ENCODE measurements around the gene IDH3A. TPM values are rescaled to one million over a fixed set of nuclear protein-coding genes. Genes with fewer than 3 reads are reported as not detected.

Gene IDH3A
- polyA plus RNA-seq, 1 experiment: 49.3 TPM

DNA sequence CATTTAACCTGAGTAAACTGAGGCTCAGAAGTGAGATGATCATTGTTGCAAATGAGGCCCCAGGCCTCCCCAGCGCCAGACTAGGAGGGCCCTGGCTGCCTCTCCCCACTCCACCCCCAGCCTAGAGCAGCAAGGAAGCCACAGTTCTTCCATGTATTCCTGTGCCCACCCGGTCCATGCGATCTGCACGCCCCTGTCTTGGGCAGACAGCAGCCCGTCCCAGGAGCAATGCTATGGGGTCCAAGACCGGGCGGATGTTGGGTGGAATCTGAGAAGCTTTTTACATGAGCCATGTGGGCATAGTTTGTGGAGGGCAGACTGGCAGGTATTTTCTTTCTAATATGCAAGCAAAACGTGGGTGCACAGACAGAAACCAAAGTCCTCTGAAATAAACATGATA is 41.7 kb upstream of the IDH3A start:
- Histone ChIP-seq H3K4me3 (ENCODE audit: low read depth, low read length) (no peak overlapping the region), H3K36me3 (ENCODE audit: control insufficient read depth, insufficient read depth, low read length) (no peaks in the 10 kb centered on the region), H3K27me3 (ENCODE audit: control insufficient read depth, insufficient read depth, low read length) (no peaks in the 10 kb centered on the region)
- no peak for DNase-seq (ENCODE audit: low read depth)
- TF ChIP-seq, protein P1, sequence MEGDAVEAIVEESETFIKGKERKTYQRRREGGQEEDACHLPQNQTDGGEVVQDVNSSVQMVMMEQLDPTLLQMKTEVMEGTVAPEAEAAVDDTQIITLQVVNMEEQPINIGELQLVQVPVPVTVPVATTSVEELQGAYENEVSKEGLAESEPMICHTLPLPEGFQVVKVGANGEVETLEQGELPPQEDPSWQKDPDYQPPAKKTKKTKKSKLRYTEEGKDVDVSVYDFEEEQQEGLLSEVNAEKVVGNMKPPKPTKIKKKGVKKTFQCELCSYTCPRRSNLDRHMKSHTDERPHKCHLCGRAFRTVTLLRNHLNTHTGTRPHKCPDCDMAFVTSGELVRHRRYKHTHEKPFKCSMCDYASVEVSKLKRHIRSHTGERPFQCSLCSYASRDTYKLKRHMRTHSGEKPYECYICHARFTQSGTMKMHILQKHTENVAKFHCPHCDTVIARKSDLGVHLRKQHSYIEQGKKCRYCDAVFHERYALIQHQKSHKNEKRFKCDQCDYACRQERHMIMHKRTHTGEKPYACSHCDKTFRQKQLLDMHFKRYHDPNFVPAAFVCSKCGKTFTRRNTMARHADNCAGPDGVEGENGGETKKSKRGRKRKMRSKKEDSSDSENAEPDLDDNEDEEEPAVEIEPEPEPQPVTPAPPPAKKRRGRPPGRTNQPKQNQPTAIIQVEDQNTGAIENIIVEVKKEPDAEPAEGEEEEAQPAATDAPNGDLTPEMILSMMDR (IDR thresholded peaks at IDR 0.05; ENCODE audit: insufficient read depth, low read depth, low read length): no peak
- ChIA-PET POLR2A (no interaction called here), CTCF (interaction anchor here (0.7 to 14.4 kb wide), 22 partner anchors 10 to 199 kb away, joined by 3 to 282 read pairs (median 8); partner anchors contain the start of gene SH2D7)

DNA sequence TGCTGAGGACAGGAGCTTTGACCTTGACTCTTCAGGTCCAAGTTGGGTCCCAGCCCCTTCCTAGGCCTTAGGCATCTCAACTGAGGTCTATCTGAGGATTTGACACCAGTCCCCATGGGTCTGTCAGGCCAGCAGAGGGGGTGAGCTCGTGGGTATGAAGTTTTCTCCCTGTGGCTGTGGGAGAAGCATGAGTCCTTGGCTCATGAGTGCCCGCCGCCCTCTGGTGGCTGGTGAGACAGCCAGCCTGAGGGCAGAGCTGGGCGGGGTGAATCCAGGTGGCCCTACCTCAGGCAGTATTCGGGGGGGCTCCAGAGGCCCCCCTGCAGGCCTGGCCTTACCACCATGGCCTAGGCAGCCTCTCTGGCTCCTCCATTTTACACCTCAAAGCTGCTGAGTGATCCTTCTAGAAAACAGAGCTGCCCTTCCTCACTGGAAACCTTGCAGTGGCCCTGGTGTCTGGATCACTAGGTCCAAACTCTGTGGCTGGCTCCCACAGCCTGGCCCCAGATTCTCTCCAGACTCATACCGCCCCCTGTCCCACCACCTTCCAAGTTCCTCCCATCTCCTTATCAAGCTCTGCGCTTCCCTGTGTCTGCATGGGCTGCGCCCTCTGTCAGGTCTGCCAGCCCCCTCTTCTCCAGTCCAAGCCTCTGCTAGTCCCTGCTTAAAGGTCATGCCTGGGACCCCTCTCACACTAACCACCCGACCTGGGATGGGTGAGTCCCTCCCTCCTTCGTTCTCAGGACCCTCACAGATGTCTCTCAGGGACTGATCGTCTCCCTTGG is 40.7 kb upstream of the IDH3A start:
- H3K36me3 ChIP-seq (ENCODE audit: control insufficient read depth, insufficient read depth, low read length): no peaks in the 10 kb centered on the region
- H3K4me3 ChIP-seq (ENCODE audit: low read depth, low read length): no peak overlapping the region
- ChIA-PET POLR2A (no interaction called here), CTCF (interaction anchor here (0.6 to 14.4 kb wide), 59 partner anchors 9 to 830 kb away, joined by 3 to 282 read pairs (median 4); partner anchors contain the start of genes CIB2, SH2D7 and SKIC8)
- no peaks in the 10 kb centered on the region for H3K27me3 ChIP-seq (ENCODE audit: control insufficient read depth, insufficient read depth, low read length)
- TF ChIP-seq, protein P1 (IDR thresholded peaks at IDR 0.05; ENCODE audit: insufficient read depth, low read depth, low read length): peak; percentile 97
- no peak for DNase-seq (ENCODE audit: low read depth)

DNA sequence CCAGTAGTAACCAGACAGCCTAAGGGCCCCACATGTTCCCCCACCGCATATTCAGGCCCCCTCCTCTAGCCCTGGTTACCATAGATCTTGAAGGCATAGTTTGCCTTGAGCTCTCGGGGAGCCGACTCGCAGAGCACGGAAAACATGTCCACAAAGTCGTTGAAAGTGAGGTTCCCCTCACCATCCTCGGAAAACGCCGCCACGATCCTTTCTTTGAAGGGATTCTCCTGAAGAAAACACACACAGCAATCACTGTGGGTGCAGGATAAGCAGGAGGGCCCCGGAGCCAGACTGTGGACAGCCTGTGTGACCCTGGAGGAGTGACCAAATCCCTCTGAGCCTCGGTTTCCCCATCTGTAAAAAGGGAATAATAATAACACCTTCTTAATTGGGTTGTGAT is 40.0 kb upstream of the IDH3A start:
- DNase-seq (ENCODE audit: low read depth): no peak
- no peak overlapping the region for H3K4me3 ChIP-seq (ENCODE audit: low read depth, low read length)
- H3K36me3 ChIP-seq (ENCODE audit: control insufficient read depth, insufficient read depth, low read length): no peaks in the 10 kb centered on the region
- ChIA-PET CTCF (interaction anchor here (0.8 to 14.4 kb wide), 32 partner anchors 8 to 207 kb away, joined by 3 to 282 read pairs (median 6); partner anchors contain the start of genes CIB2 and SKIC8), POLR2A (no interaction called here)
- H3K27me3 ChIP-seq (ENCODE audit: control insufficient read depth, insufficient read depth, low read length): no peaks in the 10 kb centered on the region
- TF ChIP-seq, protein P1 (IDR thresholded peaks at IDR 0.05; ENCODE audit: insufficient read depth, low read depth, low read length): no peak

DNA sequence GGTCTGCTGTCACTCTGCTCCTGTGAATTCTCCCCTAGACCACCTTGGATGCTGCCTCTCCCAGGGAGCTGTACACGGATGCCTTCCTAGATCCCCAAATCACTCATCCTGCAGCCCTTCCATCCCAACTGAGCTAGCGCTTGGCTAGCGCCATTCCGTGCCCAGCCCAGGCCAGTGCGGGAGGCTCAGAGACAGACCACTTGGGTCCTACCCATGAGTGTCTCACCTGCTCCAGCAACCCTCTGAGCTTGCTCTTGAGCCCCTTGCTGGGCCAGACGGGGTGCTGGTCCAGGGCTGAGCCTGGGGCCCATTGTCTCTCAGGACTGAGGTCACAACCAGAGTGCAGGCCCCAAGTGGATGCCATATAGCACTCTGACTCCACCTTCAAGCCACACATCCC is 39.1 kb upstream of the IDH3A start:
- TF ChIP-seq, protein P1 (IDR thresholded peaks at IDR 0.05; ENCODE audit: insufficient read depth, low read depth, low read length): no peak
- H3K36me3 ChIP-seq (ENCODE audit: control insufficient read depth, insufficient read depth, low read length): no peaks in the 10 kb centered on the region
- DNase-seq (ENCODE audit: low read depth): no peak
- POLR2A ChIA-PET: no interaction called here
- H3K27me3 ChIP-seq (ENCODE audit: control insufficient read depth, insufficient read depth, low read length): no peaks in the 10 kb centered on the region
- CTCF ChIA-PET: interaction anchor here (0.8 to 14.4 kb wide), 11 partner anchors 9 to 200 kb away, joined by 3 to 282 read pairs (median 12); no protein-coding TSS in a partner anchor
- H3K4me3 ChIP-seq (ENCODE audit: low read depth, low read length): no peak overlapping the region

DNA sequence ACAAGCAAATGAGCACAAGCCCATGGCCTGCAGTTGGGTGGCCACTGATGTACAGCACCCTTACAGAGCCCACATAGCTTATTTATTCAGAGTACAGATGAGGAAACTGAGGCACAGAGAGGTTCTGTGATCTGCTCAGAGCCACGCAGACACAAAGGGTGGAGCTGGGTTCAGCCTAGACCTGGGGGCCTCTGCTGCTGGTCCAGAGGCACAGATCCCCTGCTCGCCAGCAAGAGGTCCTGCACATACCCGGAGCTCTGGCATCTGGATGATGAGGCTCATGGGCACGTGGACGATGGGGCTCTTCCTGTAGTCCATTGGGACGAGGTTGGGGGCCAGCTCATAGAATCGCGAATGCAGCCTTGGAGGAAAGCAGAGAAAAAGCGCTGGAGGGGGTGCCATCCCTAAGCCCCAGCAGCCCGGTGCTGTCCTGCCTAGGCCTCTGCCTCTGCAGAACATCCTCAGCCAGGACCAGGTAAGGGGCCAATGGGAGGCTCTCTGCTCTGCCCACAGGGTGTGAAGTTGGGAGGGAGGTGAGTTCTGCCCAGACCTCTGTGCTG is 38.2 kb upstream of the IDH3A start:
- CTCF ChIA-PET: interaction anchor here (1.0 to 14.4 kb wide), 15 partner anchors 9 to 599 kb away, joined by 3 to 282 read pairs (median 4); partner anchors contain the start of gene ACSBG1

More for the DNA sequence above, 38.2 kb upstream of the IDH3A start:
- POLR2A ChIA-PET: no interaction called here
- Histone ChIP-seq H3K4me3 (ENCODE audit: low read depth, low read length) (no peak overlapping the region), H3K27me3 (ENCODE audit: control insufficient read depth, insufficient read depth, low read length) (no peaks in the 10 kb centered on the region), H3K36me3 (ENCODE audit: control insufficient read depth, insufficient read depth, low read length) (no peaks in the 10 kb centered on the region)
- TF ChIP-seq, protein P1 (IDR thresholded peaks at IDR 0.05; ENCODE audit: insufficient read depth, low read depth, low read length): no peak
- DNase-seq (ENCODE audit: low read depth): no peak

Measured in BJ (cell line).